ENCODE results near the gene FAM168A.

Gene FAM168A

GRCh38 chr11:73614591-73614990 lies 16.7 kb upstream of the FAM168A start:
- H3K36me3 ChIP-seq (replicated peaks; ENCODE audit: insufficient read depth, low read length) = no peaks in the 10 kb centered on the region

GRCh38 chr11:73612601-73613140 lies 14.8 kb upstream of the FAM168A start:
- TF ChIP-seq EZH2phosphoT487 (IDR thresholded peaks at IDR 0.05; ENCODE audit: low read length) (no peak), EZH2 (optimal IDR thresholded peaks at IDR 0.05; ENCODE audit: low read depth, low read length) (no peak)
- TF ChIP-seq, protein P1, sequence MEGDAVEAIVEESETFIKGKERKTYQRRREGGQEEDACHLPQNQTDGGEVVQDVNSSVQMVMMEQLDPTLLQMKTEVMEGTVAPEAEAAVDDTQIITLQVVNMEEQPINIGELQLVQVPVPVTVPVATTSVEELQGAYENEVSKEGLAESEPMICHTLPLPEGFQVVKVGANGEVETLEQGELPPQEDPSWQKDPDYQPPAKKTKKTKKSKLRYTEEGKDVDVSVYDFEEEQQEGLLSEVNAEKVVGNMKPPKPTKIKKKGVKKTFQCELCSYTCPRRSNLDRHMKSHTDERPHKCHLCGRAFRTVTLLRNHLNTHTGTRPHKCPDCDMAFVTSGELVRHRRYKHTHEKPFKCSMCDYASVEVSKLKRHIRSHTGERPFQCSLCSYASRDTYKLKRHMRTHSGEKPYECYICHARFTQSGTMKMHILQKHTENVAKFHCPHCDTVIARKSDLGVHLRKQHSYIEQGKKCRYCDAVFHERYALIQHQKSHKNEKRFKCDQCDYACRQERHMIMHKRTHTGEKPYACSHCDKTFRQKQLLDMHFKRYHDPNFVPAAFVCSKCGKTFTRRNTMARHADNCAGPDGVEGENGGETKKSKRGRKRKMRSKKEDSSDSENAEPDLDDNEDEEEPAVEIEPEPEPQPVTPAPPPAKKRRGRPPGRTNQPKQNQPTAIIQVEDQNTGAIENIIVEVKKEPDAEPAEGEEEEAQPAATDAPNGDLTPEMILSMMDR (IDR thresholded peaks at IDR 0.05; ENCODE audit: low read length) = no peak
- no peak overlapping the region for H3K9ac ChIP-seq (ENCODE audit: low read length)
- H3K4me3 ChIP-seq (ENCODE audit: low read length) = no peak overlapping the region
- H3K4me2 ChIP-seq (ENCODE audit: low read depth, low read length) = no peak overlapping the region
- no peaks in the 10 kb centered on the region for H4K20me1 ChIP-seq (ENCODE audit: insufficient read depth, low read length)
- no peak overlapping the region for H2AFZ ChIP-seq (ENCODE audit: low read length)
- no peaks in the 10 kb centered on the region for H3K9me3 ChIP-seq (replicated peaks; ENCODE audit: insufficient read depth, low read length)
- H3K79me2 ChIP-seq (ENCODE audit: low read length) = no peaks in the 10 kb centered on the region
- H3K27me3 ChIP-seq (replicated peaks; ENCODE audit: insufficient read depth, low read length) = no peaks in the 10 kb centered on the region
- no peaks in the 10 kb centered on the region for H3K4me1 ChIP-seq (ENCODE audit: low read length)
- H3K27ac ChIP-seq (ENCODE audit: low read length) = no peak overlapping the region
- no peak for DNase-seq
- no peaks in the 10 kb centered on the region for H3F3A ChIP-seq (ENCODE audit: insufficient read depth, low read length)
- no peaks in the 10 kb centered on the region for H3K36me3 ChIP-seq (replicated peaks; ENCODE audit: insufficient read depth, low read length)
- no peaks in the 10 kb centered on the region for H3K9me2 ChIP-seq (replicated peaks; ENCODE audit: insufficient read depth, low read length)

More at GRCh38 chr11:73614591-73614990, 16.7 kb upstream of the FAM168A start:
- no peaks in the 10 kb centered on the region for H3K9me3 ChIP-seq (replicated peaks; ENCODE audit: insufficient read depth, low read length)
- H3K4me2 ChIP-seq (ENCODE audit: low read depth, low read length) = no peak overlapping the region
- H3F3A ChIP-seq (ENCODE audit: insufficient read depth, low read length) = no peaks in the 10 kb centered on the region
- H3K4me3 ChIP-seq (ENCODE audit: low read length) = no peak overlapping the region
- TF ChIP-seq, protein P1 (IDR thresholded peaks at IDR 0.05; ENCODE audit: low read length) = no peak
- no peak for TF ChIP-seq EZH2phosphoT487 (IDR thresholded peaks at IDR 0.05; ENCODE audit: low read length)
- no peak for TF ChIP-seq EZH2 (optimal IDR thresholded peaks at IDR 0.05; ENCODE audit: low read depth, low read length)
- H3K9me2 ChIP-seq (replicated peaks; ENCODE audit: insufficient read depth, low read length) = no peaks in the 10 kb centered on the region
- no peak overlapping the region for H3K27ac ChIP-seq (ENCODE audit: low read length)
- no peaks in the 10 kb centered on the region for H3K27me3 ChIP-seq (replicated peaks; ENCODE audit: insufficient read depth, low read length)
- H4K20me1 ChIP-seq (ENCODE audit: insufficient read depth, low read length) = no peaks in the 10 kb centered on the region
- H3K79me2 ChIP-seq (ENCODE audit: low read length) = no peaks in the 10 kb centered on the region
- H3K4me1 ChIP-seq (ENCODE audit: low read length) = no peaks in the 10 kb centered on the region
- no peak overlapping the region for H3K9ac ChIP-seq (ENCODE audit: low read length)
- no peak overlapping the region for H2AFZ ChIP-seq (ENCODE audit: low read length)
- DNase-seq = no peak

DNA sequence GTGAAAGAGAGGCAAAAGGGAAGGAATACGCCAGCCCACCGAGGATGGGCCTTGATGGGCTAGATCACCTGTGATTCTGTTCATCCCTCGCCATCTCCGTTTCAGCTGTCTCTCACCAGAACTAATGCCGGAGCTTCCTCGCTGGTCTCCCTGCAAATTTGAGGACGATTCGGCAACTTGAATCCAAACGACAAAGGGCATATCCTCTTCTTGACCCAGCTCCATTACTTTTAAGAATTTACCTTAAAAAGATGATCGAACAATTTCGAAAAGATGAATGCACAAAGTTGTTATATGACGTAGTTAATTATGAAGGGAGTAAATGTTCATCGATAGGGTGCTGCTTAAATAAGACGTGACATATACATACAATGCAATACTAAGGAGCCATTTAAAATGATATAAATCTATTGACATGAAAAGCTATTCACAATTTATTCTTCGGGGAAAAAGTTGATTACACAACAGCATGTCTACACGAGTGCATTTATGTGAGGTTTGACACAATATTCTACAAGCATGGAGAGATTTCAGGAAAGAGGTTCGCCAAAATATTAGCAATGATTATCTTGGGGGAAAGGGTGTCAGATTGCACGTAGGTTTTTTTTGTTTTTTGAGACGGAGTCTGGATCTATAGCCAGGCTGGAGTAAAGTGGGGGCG lies 937 bp upstream of the FAM168A start:
- Histone ChIP-seq H4K20me1 (ENCODE audit: insufficient read depth, low read length) (no peaks in the 10 kb centered on the region), H3K79me2 (ENCODE audit: low read length) (0 out of 2 replicates have a peak, but pooled peaks cover 10% of the 10 kb centered on the region), H3K4me1 (ENCODE audit: low read length) (peaks cover 11% of the 10 kb centered on the region), H3K27me3 (replicated peaks; ENCODE audit: insufficient read depth, low read length) (no peaks in the 10 kb centered on the region), H3F3A (ENCODE audit: insufficient read depth, low read length) (no peaks in the 10 kb centered on the region), H3K9ac (ENCODE audit: low read length) (peak overlapping the region; percentile 59; the same call in 1 of the 2 replicates), H3K9me3 (replicated peaks; ENCODE audit: insufficient read depth, low read length) (no peaks in the 10 kb centered on the region), H3K27ac (ENCODE audit: low read length) (no peak overlapping the region), H2AFZ (ENCODE audit: low read length) (peak overlapping the region; percentile 90), H3K36me3 (replicated peaks; ENCODE audit: insufficient read depth, low read length) (no peaks in the 10 kb centered on the region), H3K9me2 (replicated peaks; ENCODE audit: insufficient read depth, low read length) (no peaks in the 10 kb centered on the region), H3K4me2 (ENCODE audit: low read depth, low read length) (peak overlapping the region; percentile 69), H3K4me3 (ENCODE audit: low read length) (peak overlapping the region; percentile 70)
- TF ChIP-seq EZH2 (optimal IDR thresholded peaks at IDR 0.05; ENCODE audit: low read depth, low read length) (no peak), EZH2phosphoT487 (IDR thresholded peaks at IDR 0.05; ENCODE audit: low read length) (no peak)
- TF ChIP-seq, protein P1 (IDR thresholded peaks at IDR 0.05; ENCODE audit: low read length) = no peak
- DNase-seq = no peak
